ENCODE data around the gene FADS2. TPM values are rescaled to one million over a fixed set of nuclear protein-coding genes. Genes with fewer than 3 reads are reported as not detected.

The FADS2 gene
- total RNA-seq, 1 donor from 2014 or later: 25.7 TPM

- intact Hi-C loops (cut with micrococcal nuclease): no loop called here
- no peaks in the 10 kb centered on the region for H3K27me3 ChIP-seq (ENCODE audit: low read depth)
- peaks cover 72% of the 10 kb centered on the region for H3K4me1 ChIP-seq
- no peaks in the 10 kb centered on the region for H3K9me3 ChIP-seq (replicated peaks)
- H3K4me3 ChIP-seq: no peak overlapping the region
- peak overlapping the region; percentile 76 for H3K27ac ChIP-seq (replicated peaks)
- DNase-seq: no peak
- TF ChIP-seq CTCF (IDR thresholded peaks at IDR 0.05; ENCODE audit: borderline replicate concordance): no peak
- H3K36me3 ChIP-seq: no peaks in the 10 kb centered on the region
Measured at GRCh38 chr11:61833926-61834277, 5.8 kb downstream of the FADS2 start.

- H3K36me3 ChIP-seq: no peaks in the 10 kb centered on the region
- DNase-seq: peak; percentile 51
- TF ChIP-seq CTCF (IDR thresholded peaks at IDR 0.05; ENCODE audit: borderline replicate concordance): no peak
- no peaks in the 10 kb centered on the region for H3K27me3 ChIP-seq (ENCODE audit: low read depth)
- peak overlapping the region; percentile 76 for H3K27ac ChIP-seq (replicated peaks)
- H3K4me3 ChIP-seq: no peak overlapping the region
- intact Hi-C loops (cut with micrococcal nuclease): no loop called here
- peaks cover 66% of the 10 kb centered on the region for H3K4me1 ChIP-seq
- no peaks in the 10 kb centered on the region for H3K9me3 ChIP-seq (replicated peaks)
Measured at GRCh38 chr11:61834278-61835048, 6.4 kb downstream of the FADS2 start.

- no peak for TF ChIP-seq CTCF (IDR thresholded peaks at IDR 0.05; ENCODE audit: borderline replicate concordance)
- no peak overlapping the region for H3K4me3 ChIP-seq
- intact Hi-C loops (cut with micrococcal nuclease): no loop called here
- peaks cover 52% of the 10 kb centered on the region for H3K4me1 ChIP-seq
- H3K27me3 ChIP-seq (ENCODE audit: low read depth): no peaks in the 10 kb centered on the region
- no peak for DNase-seq
- no peaks in the 10 kb centered on the region for H3K9me3 ChIP-seq (replicated peaks)
- peak overlapping the region; percentile 76 for H3K27ac ChIP-seq (replicated peaks)
- H3K36me3 ChIP-seq: peaks cover 9% of the 10 kb centered on the region
Measured at GRCh38 chr11:61836193-61836592, 8.1 kb downstream of the FADS2 start.

- Histone ChIP-seq H3K9me3 (replicated peaks) (no peaks in the 10 kb centered on the region), H3K27me3 (ENCODE audit: low read depth) (no peaks in the 10 kb centered on the region), H3K4me1 (peaks cover 51% of the 10 kb centered on the region), H3K4me3 (no peak overlapping the region), H3K27ac (replicated peaks) (no peak overlapping the region), H3K36me3 (peaks cover 12% of the 10 kb centered on the region)
- TF ChIP-seq CTCF (IDR thresholded peaks at IDR 0.05; ENCODE audit: borderline replicate concordance): no peak
- DNase-seq: no peak
- intact Hi-C loops (cut with micrococcal nuclease): no loop called here
Measured at GRCh38 chr11:61837411-61838005, 9.4 kb downstream of the FADS2 start.

GRCh38 chr11:61838501-61838900 is 10.4 kb downstream of the FADS2 start:
- Histone ChIP-seq H3K9me3 (replicated peaks) (no peaks in the 10 kb centered on the region), H3K4me1 (peaks cover 44% of the 10 kb centered on the region), H3K27me3 (ENCODE audit: low read depth) (no peaks in the 10 kb centered on the region), H3K4me3 (no peak overlapping the region), H3K36me3 (peaks cover 16% of the 10 kb centered on the region), H3K27ac (replicated peaks) (no peak overlapping the region)
- no peak for DNase-seq
- TF ChIP-seq CTCF (IDR thresholded peaks at IDR 0.05; ENCODE audit: borderline replicate concordance): no peak
- intact Hi-C loops (cut with micrococcal nuclease): no loop called here

Measured in left ventricle myocardium inferior (tissue), 1 donor.